Endodermal cell (in vitro differentiated cells): ENCODE measurements around the gene RFX4. TPM values are rescaled to one million over a fixed set of nuclear protein-coding genes. Genes with fewer than 3 reads are reported as not detected.

ENCODE experiments used
- DNase-seq: peaks from one replicate; pipeline ENCODE4 v3.0.0-alpha.2; 2017
- H3K27ac ChIP-seq: 2 replicates; pipeline ENCODE4 v1.5.1; 2013; ENCODE audit warnings: mild to moderate bottlenecking, low read depth, low read length, moderate library complexity
- H3K27me3 ChIP-seq: 2 replicates; pipeline ENCODE4 v1.6.1; 2013; ENCODE audit warnings: mild to moderate bottlenecking, low read length, moderate library complexity; ENCODE audit not compliant: insufficient read depth, control insufficient read depth, poor library complexity, severe bottlenecking
- H3K36me3 ChIP-seq: 2 replicates; pipeline ENCODE4 v1.7.0; 2013; ENCODE audit warnings: mild to moderate bottlenecking, low read length, moderate library complexity; ENCODE audit not compliant: control insufficient read depth, insufficient read depth
- H3K4me1 ChIP-seq: one replicate; pipeline ENCODE4 v1.7.0; 2013; ENCODE audit warnings: low read length; ENCODE audit not compliant: control insufficient read depth, insufficient read depth
- H3K4me3 ChIP-seq: 2 replicates; pipeline ENCODE4 v1.5.1; 2013; ENCODE audit warnings: mild to moderate bottlenecking, low read length, moderate library complexity
- H3K9ac ChIP-seq: 2 replicates; pipeline ENCODE4 v1.6.1; 2013; ENCODE audit warnings: mild to moderate bottlenecking, low read length, moderate library complexity; ENCODE audit not compliant: poor library complexity, severe bottlenecking; ENCODE audit errors: extremely low read depth
- H3K9me3 ChIP-seq: 2 replicates; pipeline ENCODE4 v1.6.1; 2013; ENCODE audit warnings: mild to moderate bottlenecking, low read length, moderate library complexity; ENCODE audit not compliant: control insufficient read depth
- H3K27ac Mint-ChIP-seq: 2 replicates; pipeline ENCODE4 v1.8.0; 2020; ENCODE audit warnings: mixed read lengths
- H3K27me3 Mint-ChIP-seq: 2 replicates; pipeline ENCODE4 v1.8.0; 2021; ENCODE audit warnings: mild to moderate bottlenecking, mixed read lengths; ENCODE audit not compliant: insufficient read depth
- H3K36me3 Mint-ChIP-seq: 2 replicates; pipeline ENCODE4 v1.8.0; 2020; ENCODE audit warnings: low read depth, mixed read lengths
- H3K4me1 Mint-ChIP-seq: 2 replicates; pipeline ENCODE4 v1.8.0; 2020; ENCODE audit warnings: mixed read lengths
- H3K4me3 Mint-ChIP-seq: 2 replicates; pipeline ENCODE4 v1.8.0; 2020; ENCODE audit warnings: mild to moderate bottlenecking, moderate library complexity, mixed read lengths
- H3K9me3 Mint-ChIP-seq: 2 replicates; pipeline ENCODE4 v1.8.0; 2020; ENCODE audit warnings: mild to moderate bottlenecking, mixed read lengths
- WGBS, 2 experiments: methylation state at CpG; one replicate each; pipeline versions ENCODE4 v1.1.5 to v1.1.7; 2013; ENCODE audit warnings: missing lambda C conversion rate in 2 of 2, mixed read lengths in 1 of 2; ENCODE audit not compliant: insufficient coverage in 1 of 2, insufficient read length in 1 of 2; 5-methylcytosine and 5-hydroxymethylcytosine counted together
- total RNA-seq, 2 donors: library from RNA; stranded (reverse); fragmentation: NEBNext Ultra II Directional in 1 of 2; extraction: Animal tissue kit (Norgen Biotek cat#: 25700) in 1 of 2; gene quantifications; 2 replicates in 1 of 2; 3 replicates in 1 of 2; pipeline ENCODE4 v1.2.1, GENCODE V29; 2021
- TF ChIP-seq, protein P1 (sequence below): fragments of 200-600 bp; sonication (generic); conservative IDR thresholded peaks from 2 replicates; pipeline ENCODE4 v1.5.0; 2021; ENCODE audit warnings: antibody characterized with exemption, mild to moderate bottlenecking

RFX4 gene
- total RNA-seq, 2 donors from 2014 or later = 0.09 to 0.86 TPM

GRCh38 chr12:106767954-106768822 lies 185.4 kb downstream of the RFX4 start:
- TF ChIP-seq, protein P1, sequence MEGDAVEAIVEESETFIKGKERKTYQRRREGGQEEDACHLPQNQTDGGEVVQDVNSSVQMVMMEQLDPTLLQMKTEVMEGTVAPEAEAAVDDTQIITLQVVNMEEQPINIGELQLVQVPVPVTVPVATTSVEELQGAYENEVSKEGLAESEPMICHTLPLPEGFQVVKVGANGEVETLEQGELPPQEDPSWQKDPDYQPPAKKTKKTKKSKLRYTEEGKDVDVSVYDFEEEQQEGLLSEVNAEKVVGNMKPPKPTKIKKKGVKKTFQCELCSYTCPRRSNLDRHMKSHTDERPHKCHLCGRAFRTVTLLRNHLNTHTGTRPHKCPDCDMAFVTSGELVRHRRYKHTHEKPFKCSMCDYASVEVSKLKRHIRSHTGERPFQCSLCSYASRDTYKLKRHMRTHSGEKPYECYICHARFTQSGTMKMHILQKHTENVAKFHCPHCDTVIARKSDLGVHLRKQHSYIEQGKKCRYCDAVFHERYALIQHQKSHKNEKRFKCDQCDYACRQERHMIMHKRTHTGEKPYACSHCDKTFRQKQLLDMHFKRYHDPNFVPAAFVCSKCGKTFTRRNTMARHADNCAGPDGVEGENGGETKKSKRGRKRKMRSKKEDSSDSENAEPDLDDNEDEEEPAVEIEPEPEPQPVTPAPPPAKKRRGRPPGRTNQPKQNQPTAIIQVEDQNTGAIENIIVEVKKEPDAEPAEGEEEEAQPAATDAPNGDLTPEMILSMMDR = no peak
- peak; percentile 88 for DNase-seq
- Mint-ChIP-seq H3K27ac (peak overlapping the region; percentile 74), H3K9me3 (no peaks in the 10 kb centered on the region), H3K4me1 (peaks cover 45% of the 10 kb centered on the region), H3K4me3 (peak overlapping the region; percentile 27), H3K36me3 (no peaks in the 10 kb centered on the region), H3K27me3 (no peaks in the 10 kb centered on the region)
- Histone ChIP-seq H3K4me1 (peaks cover 20% of the 10 kb centered on the region), H3K9ac (no peak overlapping the region), H3K27ac (peak overlapping the region; percentile 90), H3K4me3 (no peak overlapping the region), H3K9me3 (no peaks in the 10 kb centered on the region), H3K27me3 (no peaks in the 10 kb centered on the region), H3K36me3 (no peaks in the 10 kb centered on the region)
- 32 to 46% methylated on average over 3 to 9 of the region's 9 CpGs for WGBS, 2 experiments

DNA sequence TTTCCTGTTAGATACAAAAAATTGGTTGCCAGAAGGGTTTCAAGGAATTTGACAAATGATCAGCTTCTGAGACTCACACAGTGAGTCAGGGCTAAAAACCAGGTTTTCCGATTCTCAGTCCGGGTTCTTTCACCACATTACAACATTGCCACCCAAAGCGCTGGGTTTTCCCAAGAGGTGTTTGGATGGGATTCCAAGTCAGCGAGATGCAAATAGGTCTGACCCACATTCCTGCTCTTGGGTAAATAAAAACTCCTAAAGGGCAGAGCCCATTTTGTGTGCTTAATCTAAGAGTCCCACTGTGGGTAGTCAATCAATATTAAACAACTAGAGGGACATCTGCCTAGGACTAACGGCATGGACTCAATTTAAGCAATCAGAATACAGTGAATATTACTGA lies 186.3 kb downstream of the RFX4 start:
- Mint-ChIP-seq H3K4me3 (no peak overlapping the region), H3K27me3 (no peaks in the 10 kb centered on the region), H3K9me3 (no peaks in the 10 kb centered on the region), H3K27ac (peak overlapping the region; percentile 74), H3K4me1 (peaks cover 45% of the 10 kb centered on the region), H3K36me3 (no peaks in the 10 kb centered on the region)
- 14 to 23% methylated on average over 2 to 5 of the region's 5 CpGs for WGBS, 2 experiments
- Histone ChIP-seq H3K27ac (peak overlapping the region; percentile 90), H3K36me3 (no peaks in the 10 kb centered on the region), H3K27me3 (no peaks in the 10 kb centered on the region), H3K4me3 (no peak overlapping the region), H3K9ac (no peak overlapping the region), H3K9me3 (no peaks in the 10 kb centered on the region), H3K4me1 (peaks cover 20% of the 10 kb centered on the region)
- TF ChIP-seq, protein P1 = no peak
- DNase-seq = peak; percentile 86

DNA sequence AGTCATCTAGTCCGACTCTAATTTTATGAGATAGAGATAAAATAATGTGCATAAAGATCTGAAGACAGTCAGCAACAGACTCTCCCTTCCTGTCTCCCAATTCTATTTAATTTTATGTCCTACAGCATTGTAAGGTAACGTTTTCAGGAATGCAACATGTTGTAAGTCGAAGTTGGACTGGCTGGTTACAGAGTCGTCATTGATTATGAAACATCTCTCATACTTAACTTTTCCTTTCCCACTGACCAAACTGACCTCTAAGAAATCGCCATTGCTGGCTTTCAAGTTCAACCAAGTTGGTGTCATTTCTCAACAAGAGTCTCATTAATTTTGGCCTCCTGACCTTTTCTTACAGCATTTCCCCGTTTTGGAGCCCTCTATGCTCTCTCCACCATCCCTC lies 186.7 kb downstream of the RFX4 start:
- H3K27ac ChIP-seq = peak overlapping the region; percentile 90
- TF ChIP-seq, protein P1 = no peak
- H3K4me3 Mint-ChIP-seq = no peak overlapping the region
- no peak for DNase-seq
- H3K27ac Mint-ChIP-seq = peak overlapping the region; percentile 74
- peaks cover 20% of the 10 kb centered on the region for H3K4me1 ChIP-seq
- 70 to 84% methylated on average over 5 to 6 of the region's 6 CpGs for WGBS, 2 experiments
- H3K36me3 ChIP-seq = no peaks in the 10 kb centered on the region
- H3K9me3 ChIP-seq = no peaks in the 10 kb centered on the region
- H3K4me3 ChIP-seq = no peak overlapping the region
- no peak overlapping the region for H3K9ac ChIP-seq
- H3K9me3 Mint-ChIP-seq = no peaks in the 10 kb centered on the region
- H3K4me1 Mint-ChIP-seq = peaks cover 45% of the 10 kb centered on the region
- no peaks in the 10 kb centered on the region for H3K36me3 Mint-ChIP-seq
- no peaks in the 10 kb centered on the region for H3K27me3 ChIP-seq
- H3K27me3 Mint-ChIP-seq = no peaks in the 10 kb centered on the region
